Measurements from ENCODE around the gene GRIN2A.

DNA sequence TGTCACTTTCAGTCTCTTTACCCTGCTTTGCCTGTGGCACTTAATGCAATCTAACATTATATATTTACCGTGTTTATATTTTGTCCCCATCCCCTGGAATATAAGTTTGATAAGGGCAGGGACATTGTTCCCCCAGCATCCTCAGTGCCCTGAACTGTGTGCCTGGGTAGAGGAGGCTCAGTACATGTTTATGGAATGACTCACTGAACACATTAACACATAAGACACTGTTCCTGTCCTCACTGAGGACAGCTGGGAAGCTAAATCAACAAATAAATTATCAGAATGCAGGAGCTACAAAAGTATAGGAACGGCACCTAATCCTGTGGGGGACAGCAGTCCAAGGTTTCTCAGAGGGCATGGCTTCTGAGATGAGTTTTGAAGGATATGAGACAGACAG lies 27.8 kb downstream of the GRIN2A start:
- TF ChIP-seq EZH2 (optimal IDR thresholded peaks at IDR 0.05; ENCODE audit: low read depth, low read length): no peak
- TF ChIP-seq, protein P1, sequence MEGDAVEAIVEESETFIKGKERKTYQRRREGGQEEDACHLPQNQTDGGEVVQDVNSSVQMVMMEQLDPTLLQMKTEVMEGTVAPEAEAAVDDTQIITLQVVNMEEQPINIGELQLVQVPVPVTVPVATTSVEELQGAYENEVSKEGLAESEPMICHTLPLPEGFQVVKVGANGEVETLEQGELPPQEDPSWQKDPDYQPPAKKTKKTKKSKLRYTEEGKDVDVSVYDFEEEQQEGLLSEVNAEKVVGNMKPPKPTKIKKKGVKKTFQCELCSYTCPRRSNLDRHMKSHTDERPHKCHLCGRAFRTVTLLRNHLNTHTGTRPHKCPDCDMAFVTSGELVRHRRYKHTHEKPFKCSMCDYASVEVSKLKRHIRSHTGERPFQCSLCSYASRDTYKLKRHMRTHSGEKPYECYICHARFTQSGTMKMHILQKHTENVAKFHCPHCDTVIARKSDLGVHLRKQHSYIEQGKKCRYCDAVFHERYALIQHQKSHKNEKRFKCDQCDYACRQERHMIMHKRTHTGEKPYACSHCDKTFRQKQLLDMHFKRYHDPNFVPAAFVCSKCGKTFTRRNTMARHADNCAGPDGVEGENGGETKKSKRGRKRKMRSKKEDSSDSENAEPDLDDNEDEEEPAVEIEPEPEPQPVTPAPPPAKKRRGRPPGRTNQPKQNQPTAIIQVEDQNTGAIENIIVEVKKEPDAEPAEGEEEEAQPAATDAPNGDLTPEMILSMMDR (IDR thresholded peaks at IDR 0.05; ENCODE audit: low read length): no peak
